Ectodermal cell (in vitro differentiated cells): ENCODE measurements around the gene ZFR2.
"Not testable (repeated sequence)": the region's sequence is repeated elsewhere in the genome, so short reads cannot be mapped to it uniquely, and the experiment has no call there.

Experiments used
- H3K27ac ChIP-seq: 2 replicates; pipeline ENCODE4 v1.7.0; 2013; ENCODE audit warnings: mild to moderate bottlenecking, low read depth, low read length; ENCODE audit not compliant: insufficient read depth, poor library complexity, severe bottlenecking
- H3K27me3 ChIP-seq: 2 replicates; pipeline ENCODE4 v1.7.0; 2013; ENCODE audit warnings: mild to moderate bottlenecking, low read length; ENCODE audit not compliant: insufficient read depth, control insufficient read depth, poor library complexity, severe bottlenecking
- H3K36me3 ChIP-seq: one replicate; pipeline ENCODE4 v1.7.0; 2013; ENCODE audit warnings: low read length; ENCODE audit not compliant: control insufficient read depth, insufficient read depth
- H3K4me1 ChIP-seq: one replicate; pipeline ENCODE4 v1.7.0; 2013; ENCODE audit warnings: low read length; ENCODE audit not compliant: control insufficient read depth, insufficient read depth
- H3K4me3 ChIP-seq: 2 replicates; pipeline ENCODE4 v1.7.0; 2013; ENCODE audit warnings: low read depth, low read length, control low read depth; ENCODE audit not compliant: insufficient read depth
- H3K9me3 ChIP-seq: 2 replicates; pipeline ENCODE4 v1.7.0; 2013; ENCODE audit warnings: mild to moderate bottlenecking, low read length, moderate library complexity; ENCODE audit not compliant: control insufficient read depth
- WGBS, 2 experiments: methylation state at CpG; one replicate each; pipeline ENCODE4 v1.1.7; 2013; ENCODE audit warnings: missing lambda C conversion rate in 2 of 2; 5-methylcytosine and 5-hydroxymethylcytosine counted together

ZFR2 gene

GRCh38 chr19:3765757-3766156 lies 103.1 kb downstream of the ZFR2 start:
- H3K36me3 ChIP-seq, H3K4me1 ChIP-seq, H3K27ac ChIP-seq, H3K9me3 ChIP-seq, H3K4me3 ChIP-seq, H3K27me3 ChIP-seq: not testable (repeated sequence)
- 94 to 97% methylated on average over 5 of the region's 5 CpGs for WGBS, 2 experiments

DNA sequence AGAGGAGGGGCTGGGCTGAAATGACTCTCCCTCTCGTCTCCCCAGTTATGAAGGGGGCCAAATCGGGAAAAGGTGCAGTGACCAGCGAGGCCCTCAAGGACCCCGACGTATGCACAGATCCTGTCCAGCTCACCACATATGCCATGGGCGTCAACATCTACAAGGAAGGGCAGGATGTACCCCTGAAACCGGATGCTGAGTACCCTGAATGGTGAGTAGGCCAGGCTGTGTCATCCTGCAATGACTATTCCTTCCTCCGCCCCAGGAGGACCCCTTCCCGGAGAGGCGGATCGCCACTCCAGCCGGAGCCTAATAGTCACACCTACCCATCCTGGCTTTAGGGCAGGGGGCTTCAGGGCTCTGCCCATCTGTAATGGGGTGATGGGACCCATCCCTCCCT lies 103.7 kb downstream of the ZFR2 start:
- Histone ChIP-seq H3K27ac (no peak overlapping the region), H3K4me3 (no peak overlapping the region), H3K36me3 (no peaks in the 10 kb centered on the region), H3K27me3 (no peaks in the 10 kb centered on the region), H3K9me3 (no peaks in the 10 kb centered on the region), H3K4me1 (no peaks in the 10 kb centered on the region)
- 97% methylated on average over 12 of the region's 12 CpGs for WGBS, 2 experiments

GRCh38 chr19:3762501-3763459 lies 106.1 kb downstream of the ZFR2 start, which contains the start of gene MRPL54:
Gene MRPL54 (plus strand): TSS chr19:3762682. CDS start chr19:3762701, 19 bp downstream.
- 5% methylated on average over 47 of the region's 47 CpGs for WGBS, 2 experiments
- H3K4me3 ChIP-seq, result peak within 1 kb of the TSS; percentile 97
- H3K27ac ChIP-seq, result peak within 1 kb of the TSS; percentile 92
- no peaks in the 10 kb centered on the region for H3K4me1 ChIP-seq
- no peaks in the 10 kb centered on the region for H3K9me3 ChIP-seq
- H3K27me3 ChIP-seq, result no peaks in the 10 kb centered on the region
- H3K36me3 ChIP-seq, result peaks cover 5% of the 10 kb centered on the region

GRCh38 chr19:3762130-3762473 lies 106.7 kb downstream of the ZFR2 start:
- no peak overlapping the region for H3K27ac ChIP-seq

DNA sequence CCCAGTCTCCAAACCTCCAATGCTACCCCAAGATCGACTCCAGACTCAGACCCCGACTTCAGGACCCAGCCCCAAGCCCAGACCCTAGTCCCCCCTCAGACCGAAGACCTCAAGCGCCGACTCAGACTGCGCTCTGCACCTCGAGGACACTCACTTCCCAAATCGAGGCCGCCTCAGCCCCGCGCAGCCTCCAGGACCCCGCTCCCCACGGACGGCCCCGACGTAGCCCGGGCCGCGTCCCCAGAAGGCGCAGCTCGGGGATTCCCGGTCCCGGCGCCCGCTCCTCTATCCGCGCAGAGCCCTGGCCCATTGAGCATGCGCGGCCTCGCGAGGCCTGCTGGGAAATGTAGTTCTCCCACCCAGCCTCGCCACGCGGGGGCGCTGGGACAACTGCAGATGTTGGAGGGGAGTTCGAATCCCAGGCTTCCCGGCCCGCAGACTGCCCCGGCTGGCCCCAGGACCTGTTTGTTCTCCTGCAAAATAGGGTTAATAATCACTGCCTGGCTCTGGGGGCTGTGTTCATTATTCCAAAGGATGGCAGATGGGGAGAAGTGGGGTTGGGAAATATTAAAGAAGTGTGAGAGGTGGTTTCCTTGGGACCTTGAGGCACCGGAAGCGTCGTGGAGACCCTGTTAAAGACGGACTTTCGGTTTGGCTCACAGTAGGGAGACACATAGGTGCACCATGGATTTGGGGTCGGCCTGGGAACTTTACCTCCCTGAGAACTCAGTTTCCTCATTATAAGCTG lies 107.3 kb downstream of the ZFR2 start, which contains the start of gene APBA3:
Gene APBA3 (minus strand): TSS at position 311 of the 748 bp plus-strand sequence. CDS start 1,428 bp downstream, outside the sequence.
- Histone ChIP-seq H3K4me1 (no peaks in the 10 kb centered on the region), H3K27me3 (no peaks in the 10 kb centered on the region), H3K9me3 (no peaks in the 10 kb centered on the region), H3K36me3 (peaks cover 5% of the 10 kb centered on the region), H3K4me3 (peak within 1 kb of the TSS; percentile 97), H3K27ac (peak within 1 kb of the TSS; percentile 92)
- WGBS, 2 experiments, result 8 to 9% methylated on average over 45 of the region's 45 CpGs

More at GRCh38 chr19:3762130-3762473, 106.7 kb downstream of the ZFR2 start:
- Histone ChIP-seq H3K36me3 (peaks cover 5% of the 10 kb centered on the region), H3K4me1 (no peaks in the 10 kb centered on the region), H3K4me3 (peak overlapping the region; percentile 97), H3K27me3 (no peaks in the 10 kb centered on the region), H3K9me3 (no peaks in the 10 kb centered on the region)
- WGBS, 2 experiments, result no CpG with 5 or more reads among the region's 1 CpG

DNA sequence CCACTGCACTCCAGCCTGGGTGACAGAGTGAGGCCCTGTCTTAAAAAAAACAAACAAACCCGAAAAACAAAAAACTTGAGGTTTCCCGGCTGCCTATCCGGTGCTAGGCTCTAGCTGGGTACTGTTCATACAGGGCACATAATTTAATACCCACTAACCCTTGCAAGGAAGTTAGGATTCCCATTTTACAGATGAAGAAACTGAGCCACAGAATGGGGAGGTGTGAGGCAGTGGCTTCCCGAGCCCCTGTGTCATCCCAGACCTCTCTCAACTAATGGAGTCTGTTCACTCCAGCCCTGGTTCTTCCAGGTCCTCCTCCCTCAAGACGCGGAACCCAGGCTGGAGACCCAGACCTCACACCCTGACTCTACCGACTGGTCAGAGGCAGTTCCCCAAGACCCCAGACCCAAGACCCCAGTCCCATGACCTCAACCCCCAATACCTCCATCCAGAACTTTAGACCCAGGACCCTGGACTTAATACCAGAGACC lies 107.9 kb downstream of the ZFR2 start:
- H3K4me3 ChIP-seq, result peak overlapping the region; percentile 49
- peaks cover 5% of the 10 kb centered on the region for H3K36me3 ChIP-seq
- no peaks in the 10 kb centered on the region for H3K4me1 ChIP-seq
- H3K27ac ChIP-seq, result no peak overlapping the region
- WGBS, 2 experiments, result 52% methylated on average over 7 of the region's 7 CpGs
- H3K9me3 ChIP-seq, result no peaks in the 10 kb centered on the region
- H3K27me3 ChIP-seq, result no peaks in the 10 kb centered on the region

DNA sequence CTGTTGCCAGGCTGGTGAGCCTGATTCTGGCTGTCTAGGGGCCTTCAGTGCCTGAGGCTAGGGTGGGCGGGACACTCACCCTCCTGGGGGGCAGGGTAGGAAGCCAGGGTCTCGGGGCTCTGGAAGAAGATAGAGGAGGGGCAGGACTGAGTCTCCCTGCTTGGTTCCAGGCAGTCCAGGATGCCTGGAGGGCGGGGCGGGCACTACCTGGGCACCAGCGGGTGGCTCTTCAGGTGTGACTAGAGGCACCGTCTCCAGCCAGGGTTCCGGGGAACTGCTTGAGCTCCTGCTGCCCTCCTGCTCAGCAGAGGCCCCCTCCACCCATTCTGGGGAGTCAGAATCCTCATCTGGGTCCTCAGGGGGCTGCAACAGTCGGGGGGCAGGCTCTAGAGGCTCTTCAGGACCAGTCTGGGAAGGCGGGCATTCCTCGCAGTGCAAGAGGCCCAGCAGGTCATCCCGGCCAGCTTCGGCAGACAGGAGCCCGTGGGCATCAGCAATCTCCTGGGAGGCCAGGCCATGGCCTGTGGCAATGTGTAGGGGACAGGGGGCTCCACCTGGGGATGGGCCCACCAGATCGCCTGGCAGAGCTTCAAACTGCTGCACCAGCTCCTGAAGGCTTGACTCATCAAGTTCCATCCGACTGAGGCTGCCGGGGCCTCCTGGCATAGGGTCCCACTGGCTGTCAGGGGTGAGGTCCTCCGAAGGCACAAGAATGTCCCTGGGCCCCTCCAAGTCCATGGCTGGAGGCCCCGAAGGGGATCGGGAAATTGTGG lies 109.2 kb downstream of the ZFR2 start:
- no peak overlapping the region for H3K4me3 ChIP-seq
- 94 to 95% methylated on average over 19 of the region's 19 CpGs for WGBS, 2 experiments

GRCh38 chr19:3758297-3758696 lies 110.5 kb downstream of the ZFR2 start:
- H3K36me3 ChIP-seq, H3K27me3 ChIP-seq: not testable (repeated sequence)
- 91 to 95% methylated on average over 13 of the region's 13 CpGs for WGBS, 2 experiments

More for the DNA sequence above, 109.2 kb downstream of the ZFR2 start:
- Histone ChIP-seq H3K36me3 (peaks cover 5% of the 10 kb centered on the region), H3K4me1 (no peaks in the 10 kb centered on the region), H3K27ac (no peak overlapping the region), H3K9me3 (no peaks in the 10 kb centered on the region), H3K27me3 (no peaks in the 10 kb centered on the region)

DNA sequence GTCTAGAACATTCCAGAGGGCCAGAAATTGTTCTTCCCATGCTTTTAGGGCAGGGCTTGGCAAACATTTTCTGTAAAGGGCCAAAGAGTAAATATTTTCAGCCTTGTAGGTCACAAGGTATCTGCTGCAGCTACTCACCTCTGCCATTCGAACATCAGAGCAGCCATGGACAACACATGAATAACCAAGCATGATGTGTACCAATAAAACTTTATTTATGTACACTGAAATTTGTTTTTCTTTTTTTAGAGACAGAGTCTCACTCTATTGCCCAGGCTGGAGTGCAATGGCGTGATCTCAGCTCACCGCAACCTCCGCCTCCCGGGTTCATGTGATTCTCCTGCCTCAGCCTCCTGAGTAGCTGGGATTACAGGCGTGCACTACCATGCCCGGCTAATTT lies 111.1 kb downstream of the ZFR2 start:
- H3K4me3 ChIP-seq, H3K27ac ChIP-seq, H3K9me3 ChIP-seq, H3K36me3 ChIP-seq, H3K27me3 ChIP-seq, H3K4me1 ChIP-seq: not testable (repeated sequence)
- 96 to 98% methylated on average over 7 of the region's 7 CpGs for WGBS, 2 experiments

More at GRCh38 chr19:3758297-3758696, 110.5 kb downstream of the ZFR2 start:
- not testable (repeated sequence) for H3K4me1 ChIP-seq, H3K4me3 ChIP-seq, H3K9me3 ChIP-seq, H3K27ac ChIP-seq
